Fibroblast of mammary gland (primary cell): Measurements from ENCODE around the gene TAF13.

Source experiments
- DNase-seq: peaks from one replicate; pipeline ENCODE4 v3.0.0-alpha.2; 2010; ENCODE audit warnings: low read depth
- H3K4me3 ChIP-seq: 2 replicates; pipeline ENCODE4 v1.5.1; 2011; ENCODE audit warnings: low read depth, mild to moderate bottlenecking, low read length, moderate library complexity; ENCODE audit not compliant: control insufficient read depth
- TF ChIP-seq, protein P1 (sequence below): conservative IDR thresholded peaks from 2 replicates; pipeline ENCODE4 v1.5.1; 2011; ENCODE audit warnings: low read depth, low read length, inconsistent platforms; ENCODE audit not compliant: control insufficient read depth, insufficient read depth

The TAF13 gene

GRCh38 chr1:109094377-109094803 lies 18.6 kb upstream of the TAF13 start:
- no peak overlapping the region for H3K4me3 ChIP-seq
- DNase-seq, result peak; percentile 35
- TF ChIP-seq, protein P1, sequence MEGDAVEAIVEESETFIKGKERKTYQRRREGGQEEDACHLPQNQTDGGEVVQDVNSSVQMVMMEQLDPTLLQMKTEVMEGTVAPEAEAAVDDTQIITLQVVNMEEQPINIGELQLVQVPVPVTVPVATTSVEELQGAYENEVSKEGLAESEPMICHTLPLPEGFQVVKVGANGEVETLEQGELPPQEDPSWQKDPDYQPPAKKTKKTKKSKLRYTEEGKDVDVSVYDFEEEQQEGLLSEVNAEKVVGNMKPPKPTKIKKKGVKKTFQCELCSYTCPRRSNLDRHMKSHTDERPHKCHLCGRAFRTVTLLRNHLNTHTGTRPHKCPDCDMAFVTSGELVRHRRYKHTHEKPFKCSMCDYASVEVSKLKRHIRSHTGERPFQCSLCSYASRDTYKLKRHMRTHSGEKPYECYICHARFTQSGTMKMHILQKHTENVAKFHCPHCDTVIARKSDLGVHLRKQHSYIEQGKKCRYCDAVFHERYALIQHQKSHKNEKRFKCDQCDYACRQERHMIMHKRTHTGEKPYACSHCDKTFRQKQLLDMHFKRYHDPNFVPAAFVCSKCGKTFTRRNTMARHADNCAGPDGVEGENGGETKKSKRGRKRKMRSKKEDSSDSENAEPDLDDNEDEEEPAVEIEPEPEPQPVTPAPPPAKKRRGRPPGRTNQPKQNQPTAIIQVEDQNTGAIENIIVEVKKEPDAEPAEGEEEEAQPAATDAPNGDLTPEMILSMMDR, result no peak

DNA sequence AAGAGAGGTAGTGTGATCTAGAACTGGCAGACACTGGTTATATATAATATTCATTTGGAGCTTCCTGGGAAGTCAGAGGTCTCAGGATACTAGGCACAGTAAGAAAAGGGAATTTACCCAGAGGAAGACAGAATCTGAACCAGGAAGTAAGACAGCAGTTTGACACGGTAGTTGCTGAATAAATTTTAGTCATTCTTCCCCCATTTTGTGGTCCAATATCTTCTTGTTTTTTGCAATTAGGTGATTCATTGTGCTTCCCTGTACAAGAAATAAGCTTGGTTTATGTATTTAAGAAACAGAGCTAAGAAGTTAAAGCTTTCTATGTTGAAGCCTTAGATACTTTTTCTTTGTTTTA lies 16.0 kb upstream of the TAF13 start:
- TF ChIP-seq, protein P1, result no peak
- DNase-seq, result peak; percentile 56
- H3K4me3 ChIP-seq, result peak overlapping the region; percentile 90

GRCh38 chr1:109091078-109091838 lies 15.5 kb upstream of the TAF13 start:
- TF ChIP-seq, protein P1, result no peak
- DNase-seq, result peak; percentile 61
- H3K4me3 ChIP-seq, result peak overlapping the region; percentile 90

DNA sequence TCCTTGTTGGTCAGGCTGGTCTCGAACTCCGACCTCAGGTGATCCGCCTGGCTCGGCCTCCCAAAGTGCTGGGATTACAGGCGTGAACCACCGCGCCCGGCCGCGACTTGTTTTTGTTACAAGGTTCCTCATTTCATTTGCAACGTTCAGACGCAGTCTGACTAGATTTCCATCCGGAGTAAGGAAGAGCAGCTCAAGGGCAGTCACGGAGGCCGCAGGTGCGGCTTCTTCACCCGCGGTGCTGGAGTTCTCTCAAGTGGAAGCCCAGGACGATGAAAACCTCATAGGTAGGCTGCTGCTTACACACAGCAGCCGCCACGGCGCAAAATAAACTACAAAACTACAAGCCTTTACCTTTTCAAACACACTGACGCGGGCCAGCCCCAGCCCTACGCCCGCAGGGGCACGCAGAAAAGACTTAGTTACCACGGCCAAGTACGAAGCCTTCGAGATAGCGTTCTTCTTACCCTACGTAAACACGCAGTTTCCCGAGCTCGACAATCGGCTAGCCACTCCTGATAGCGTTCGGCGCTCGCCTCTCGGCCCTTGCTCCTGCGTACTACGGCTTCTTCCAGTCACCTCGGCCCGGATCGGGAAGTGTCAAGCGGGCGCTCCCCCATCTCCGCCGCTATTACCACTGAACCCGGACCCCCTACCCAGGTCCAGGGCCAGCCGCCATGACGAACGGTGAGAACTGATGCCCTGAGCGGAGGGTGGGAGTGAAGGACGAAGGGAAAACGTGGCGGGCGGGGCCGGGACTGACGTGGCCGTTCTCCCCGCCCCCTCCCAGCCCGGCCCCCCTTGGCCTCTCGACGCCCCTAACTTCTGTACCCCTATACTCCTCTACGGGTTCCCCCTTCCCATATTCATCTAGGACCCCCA lies 14.6 kb upstream of the TAF13 start, which contains the start of gene TMEM167B:
TSS of gene TMEM167B (plus strand) at position 569 of the 882 bp plus-strand sequence. CDS start at position 678, 109 bp downstream.
- peak within 1 kb of the TSS; percentile 90 for H3K4me3 ChIP-seq
- TF ChIP-seq, protein P1, result no peak

DNA sequence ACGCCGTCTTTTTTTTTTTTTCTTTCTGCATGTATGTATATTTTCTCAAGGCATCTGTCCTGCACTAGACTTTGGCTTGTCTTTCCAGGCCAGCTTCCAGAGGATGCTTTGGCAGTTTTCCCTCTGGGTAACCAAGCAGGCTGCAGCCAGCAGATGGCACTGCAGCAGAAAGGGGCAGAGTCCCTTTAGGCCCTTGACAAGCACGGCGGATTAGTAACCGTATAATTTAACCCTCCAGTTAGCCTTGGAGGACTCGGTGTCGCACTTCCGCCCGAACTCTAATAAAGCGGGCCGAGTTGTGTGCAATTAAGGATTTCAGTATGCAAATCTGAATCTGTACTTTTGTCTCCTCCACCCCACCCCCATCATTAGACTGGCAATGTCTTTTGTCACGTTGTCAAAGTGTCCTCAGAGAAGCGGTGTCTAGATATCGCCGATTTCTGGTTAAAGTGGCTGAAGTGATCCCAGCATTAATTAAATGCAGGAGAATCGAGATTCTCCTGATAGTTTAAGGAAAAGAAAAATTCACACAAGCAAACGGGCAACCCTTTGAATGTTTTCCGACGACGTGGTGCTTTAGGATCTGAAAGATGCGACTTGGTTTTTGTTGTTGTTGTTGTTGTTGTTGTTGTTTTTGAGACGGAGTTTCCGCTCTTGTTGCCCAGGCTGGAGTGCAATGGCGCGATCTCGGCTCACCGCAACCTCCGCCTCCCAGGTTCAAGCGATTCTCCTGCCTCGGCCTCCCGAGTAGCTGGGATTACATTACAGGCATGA lies 13.6 kb upstream of the TAF13 start:
- DNase-seq, result peak; percentile 57
- TF ChIP-seq, protein P1, result peak; percentile 34
- peak overlapping the region; percentile 90 for H3K4me3 ChIP-seq

More for the DNA sequence above, 14.6 kb upstream of the TAF13 start, which contains the start of gene TMEM167B:
- peak; percentile 95 for DNase-seq

DNA sequence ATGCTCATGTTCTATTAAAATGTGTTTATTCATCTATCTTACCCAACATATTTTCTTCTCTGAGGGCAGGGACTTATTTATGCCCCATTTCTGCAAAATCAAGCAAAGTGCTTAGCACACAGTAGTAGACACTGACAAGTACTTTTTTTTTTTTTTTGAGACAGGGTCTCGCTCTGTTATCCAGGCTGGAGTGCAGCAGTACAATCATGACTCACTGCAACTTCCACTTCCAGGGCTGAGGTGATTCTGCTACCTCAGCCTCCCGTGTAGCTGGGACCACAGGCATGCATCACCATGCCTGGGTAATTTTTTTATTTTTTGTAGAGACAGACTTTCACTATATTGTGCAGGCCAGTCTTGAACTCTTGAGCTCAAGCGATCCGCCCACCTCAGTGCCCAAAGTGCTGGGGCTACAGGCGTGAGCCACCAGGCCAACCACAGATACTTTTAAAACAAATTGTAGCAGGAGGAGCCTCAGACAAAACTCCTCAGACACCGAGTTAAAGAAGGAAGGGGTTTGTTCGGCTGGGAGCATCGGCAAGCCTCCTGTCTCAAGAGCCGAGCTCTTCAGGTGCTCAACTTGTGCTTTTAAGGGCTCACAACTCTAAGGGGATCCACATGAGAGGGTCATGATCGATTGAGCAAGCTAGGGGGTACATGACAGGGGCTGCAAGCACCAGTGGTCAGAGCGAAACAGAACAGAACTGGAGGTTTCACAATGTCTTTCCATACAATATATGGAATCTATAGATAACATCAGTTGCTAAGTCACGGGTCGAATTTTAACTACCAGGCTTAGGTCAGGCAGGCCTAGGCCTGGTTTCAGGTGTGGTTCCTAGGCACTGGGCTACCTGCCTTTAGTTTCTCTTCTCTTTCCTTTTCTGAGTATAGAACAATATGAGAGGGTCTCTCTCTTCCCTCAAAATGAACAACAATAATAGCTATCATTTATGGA lies 9.0 kb upstream of the TAF13 start:
- no peak overlapping the region for H3K4me3 ChIP-seq
- TF ChIP-seq, protein P1, result no peak
- no peak for DNase-seq
